CD4-positive, alpha-beta T cell treated with Interleukin-6 at 100 ng/mL for 8 hours (primary cell): Measurements from ENCODE around the gene MYBBP1A.

Experiments
- DNase-seq: peaks from one replicate; pipeline ENCODE4 v3.0.0-alpha.2; 2020; ENCODE audit warnings: mixed read lengths, low spot score

Gene MYBBP1A

GRCh38 chr17:4549781-4550533 is 5.2 kb downstream of the MYBBP1A start:
- DNase-seq = no peak

GRCh38 chr17:4548721-4549531 is 6.3 kb downstream of the MYBBP1A start:
- DNase-seq = no peak

GRCh38 chr17:4548061-4548461 is 7.1 kb downstream of the MYBBP1A start:
- no peak for DNase-seq

- DNase-seq = no peak
Observed at GRCh38 chr17:4547118-4547906, 7.9 kb downstream of the MYBBP1A start.

GRCh38 chr17:4545217-4545951 is 9.8 kb downstream of the MYBBP1A start:
- DNase-seq = no peak

- no peak for DNase-seq
Observed at GRCh38 chr17:4544951-4545216, 10.3 kb downstream of the MYBBP1A start.

GRCh38 chr17:4544135-4544950 is 10.8 kb downstream of the MYBBP1A start:
- no peak for DNase-seq

GRCh38 chr17:4543557-4544026 is 11.6 kb downstream of the MYBBP1A start:
- no peak for DNase-seq

- DNase-seq = no peak
Observed at GRCh38 chr17:4542726-4543191, 12.4 kb downstream of the MYBBP1A start.

GRCh38 chr17:4542003-4542725 is 13.0 kb downstream of the MYBBP1A start:
- no peak for DNase-seq

GRCh38 chr17:4541328-4542002 is 13.7 kb downstream of the MYBBP1A start:
- no peak for DNase-seq

- DNase-seq = no peak
Observed at GRCh38 chr17:4540687-4541327, 14.4 kb downstream of the MYBBP1A start.

GRCh38 chr17:4540224-4540651 is 14.9 kb downstream of the MYBBP1A start:
- DNase-seq = no peak

- DNase-seq = no peak
Observed at GRCh38 chr17:4539576-4540223, 15.5 kb downstream of the MYBBP1A start.

- no peak for DNase-seq
Observed at GRCh38 chr17:4539025-4539424, 16.2 kb downstream of the MYBBP1A start.

- DNase-seq = no peak
Observed at GRCh38 chr17:4538236-4539002, 16.8 kb downstream of the MYBBP1A start.

- no peak for DNase-seq
Observed at GRCh38 chr17:4537451-4538235, 17.5 kb downstream of the MYBBP1A start.
